ENCODE data around the gene CAPZB.
"Not testable (repeated sequence)": the region's sequence is repeated elsewhere in the genome, so short reads cannot be mapped to it uniquely, and the experiment has no call there.

Gene CAPZB

GRCh38 chr1:19504796-19505692, 19.7 kb upstream of the CAPZB start:
- no peak for DNase-seq (ENCODE audit: low read depth, low spot score)
- H3K4me3 ChIP-seq (ENCODE audit: low read length) = no peak overlapping the region

- DNase-seq (ENCODE audit: low read depth, low spot score); H3K4me3 ChIP-seq (ENCODE audit: low read length): not testable (repeated sequence)
Observed at GRCh38 chr1:19502284-19502683, 16.9 kb upstream of the CAPZB start.

GRCh38 chr1:19499887-19500286, 14.5 kb upstream of the CAPZB start:
- not testable (repeated sequence) for DNase-seq (ENCODE audit: low read depth, low spot score); H3K4me3 ChIP-seq (ENCODE audit: low read length)

- not testable (repeated sequence) for DNase-seq (ENCODE audit: low read depth, low spot score); H3K4me3 ChIP-seq (ENCODE audit: low read length)
Observed at GRCh38 chr1:19497443-19497842, 12.1 kb upstream of the CAPZB start.

- no peak for DNase-seq (ENCODE audit: low read depth, low spot score)
- H3K4me3 ChIP-seq (ENCODE audit: low read length) = no peak overlapping the region
Observed at GRCh38 chr1:19496527-19496874, 11.2 kb upstream of the CAPZB start.

GRCh38 chr1:19495799-19496526, 10.6 kb upstream of the CAPZB start:
- H3K4me3 ChIP-seq (ENCODE audit: low read length) = no peak overlapping the region
- DNase-seq (ENCODE audit: low read depth, low spot score) = no peak

- DNase-seq (ENCODE audit: low read depth, low spot score) = no peak
- H3K4me3 ChIP-seq (ENCODE audit: low read length) = no peak overlapping the region
Observed at GRCh38 chr1:19495000-19495656, 9.8 kb upstream of the CAPZB start.

- no peak overlapping the region for H3K4me3 ChIP-seq (ENCODE audit: low read length)
- no peak for DNase-seq (ENCODE audit: low read depth, low spot score)
Observed at GRCh38 chr1:19493547-19493946, 8.2 kb upstream of the CAPZB start.

GRCh38 chr1:19489996-19490395, 4.7 kb upstream of the CAPZB start:
- no peak overlapping the region for H3K4me3 ChIP-seq (ENCODE audit: low read length)
- DNase-seq (ENCODE audit: low read depth, low spot score) = no peak

- H3K4me3 ChIP-seq (ENCODE audit: low read length) = no peak overlapping the region
- no peak for DNase-seq (ENCODE audit: low read depth, low spot score)
Observed at GRCh38 chr1:19488136-19488535, 2.8 kb upstream of the CAPZB start.

- H3K4me3 ChIP-seq (ENCODE audit: low read length) = peak overlapping the region; percentile 93
- no peak for DNase-seq (ENCODE audit: low read depth, low spot score)
Observed at GRCh38 chr1:19484798-19485361, 459 bp downstream of the CAPZB start.

GRCh38 chr1:19484338-19484797, 971 bp downstream of the CAPZB start:
- H3K4me3 ChIP-seq (ENCODE audit: low read length) = peak overlapping the region; percentile 93
- no peak for DNase-seq (ENCODE audit: low read depth, low spot score)

GRCh38 chr1:19483691-19484090, 1.6 kb downstream of the CAPZB start:
- no peak for DNase-seq (ENCODE audit: low read depth, low spot score)
- peak overlapping the region; percentile 93 for H3K4me3 ChIP-seq (ENCODE audit: low read length)

- H3K4me3 ChIP-seq (ENCODE audit: low read length) = peak overlapping the region; percentile 93
- DNase-seq (ENCODE audit: low read depth, low spot score) = peak; percentile 28
Observed at GRCh38 chr1:19483261-19483660, 2.1 kb downstream of the CAPZB start.

GRCh38 chr1:19481826-19482398, 3.4 kb downstream of the CAPZB start:
- peak; percentile 60 for DNase-seq (ENCODE audit: low read depth, low spot score)
- no peak overlapping the region for H3K4me3 ChIP-seq (ENCODE audit: low read length)

- H3K4me3 ChIP-seq (ENCODE audit: low read length) = no peak overlapping the region
- no peak for DNase-seq (ENCODE audit: low read depth, low spot score)
Observed at GRCh38 chr1:19480282-19480681, 5.1 kb downstream of the CAPZB start.

- H3K4me3 ChIP-seq (ENCODE audit: low read length) = no peak overlapping the region
- peak; percentile 47 for DNase-seq (ENCODE audit: low read depth, low spot score)
Observed at GRCh38 chr1:19479351-19480120, 5.8 kb downstream of the CAPZB start.

GRCh38 chr1:19478322-19478721, 7.0 kb downstream of the CAPZB start:
- DNase-seq (ENCODE audit: low read depth, low spot score) = peak; percentile 50

More at GRCh38 chr1:19478322-19478721, 7.0 kb downstream of the CAPZB start:
- peak overlapping the region; percentile 40 for H3K4me3 ChIP-seq (ENCODE audit: low read length)
